Ecto neural progenitor cell (in vitro differentiated cells): ENCODE data around the gene EXD3.
"Not testable (repeated sequence)": the region's sequence is repeated elsewhere in the genome, so short reads cannot be mapped to it uniquely, and the experiment has no call there.

ENCODE experiments used
- DNase-seq: peaks from one replicate; pipeline ENCODE4 v3.0.0-alpha.2; 2018; ENCODE audit warnings: low spot score

Gene EXD3

GRCh38 chr9:137393176-137394150, 29.5 kb downstream of the EXD3 start:
- no peak for DNase-seq

GRCh38 chr9:137392232-137393007, 30.5 kb downstream of the EXD3 start:
- no peak for DNase-seq

- DNase-seq: no peak
These were observed 31.6 kb downstream of the EXD3 start for GRCh38 chr9:137391411-137391754.

GRCh38 chr9:137390553-137391410, 32.2 kb downstream of the EXD3 start:
- no peak for DNase-seq

GRCh38 chr9:137389428-137389746, 33.6 kb downstream of the EXD3 start:
- DNase-seq: no peak

- no peak for DNase-seq
These were observed 34.2 kb downstream of the EXD3 start for GRCh38 chr9:137388589-137389427.

GRCh38 chr9:137387891-137388560, 34.9 kb downstream of the EXD3 start:
- no peak for DNase-seq

GRCh38 chr9:137387114-137387890, 35.7 kb downstream of the EXD3 start:
- DNase-seq: no peak

- not testable (repeated sequence) for DNase-seq
These were observed 36.4 kb downstream of the EXD3 start for GRCh38 chr9:137386507-137387113.

GRCh38 chr9:137385061-137385655, 37.8 kb downstream of the EXD3 start:
- no peak for DNase-seq

- peak; percentile 44 for DNase-seq
These were observed 38.9 kb downstream of the EXD3 start for GRCh38 chr9:137383784-137384756.

GRCh38 chr9:137383081-137383783, 39.7 kb downstream of the EXD3 start:
- DNase-seq: peak; percentile 42

- DNase-seq: peak; percentile 45
These were observed 40.4 kb downstream of the EXD3 start for GRCh38 chr9:137382444-137383080.

GRCh38 chr9:137381501-137382443, 41.2 kb downstream of the EXD3 start:
- no peak for DNase-seq

- no peak for DNase-seq
These were observed 42.4 kb downstream of the EXD3 start for GRCh38 chr9:137380606-137381005.

GRCh38 chr9:137380171-137380570, 42.8 kb downstream of the EXD3 start:
- no peak for DNase-seq
